Adrenal gland (tissue), 12 donors: ENCODE results near the gene LNPEP. TPM values are rescaled to one million over a fixed set of nuclear protein-coding genes. Genes with fewer than 3 reads are reported as not detected.

Experiments used
- DNase-seq, 7 donors: peaks; one replicate each; pipeline ENCODE4 v3.0.0-alpha.2; 2019 to 2020
- H3K27ac ChIP-seq, 5 donors: fragments of 200-600 bp; sonication (generic) in 4 of 5; 1 replicate in 3 of 5; 2 replicates in 2 of 5; pipeline versions ENCODE4 v1.5.1 to v1.8.0; 2016 to 2020; ENCODE audit warnings: mild to moderate bottlenecking in 1 of 5
- H3K27me3 ChIP-seq: fragments of 200-600 bp; 2 replicates; pipeline ENCODE4 v1.8.0; 2021
- H3K36me3 ChIP-seq, 2 donors: fragments of 200-600 bp; replicated peaks in 1 of 2; 1 replicate in 1 of 2; 2 replicates in 1 of 2; pipeline versions ENCODE4 v1.5.1 to v1.8.0; 2018 to 2022
- H3K4me1 ChIP-seq, 2 donors: fragments of 200-600 bp; replicated peaks in 1 of 2; 1 replicate in 1 of 2; 2 replicates in 1 of 2; pipeline versions ENCODE4 v1.5.1 to v1.8.0; 2018 to 2021
- H3K4me3 ChIP-seq, 4 donors: fragments of 200-600 bp; sonication (generic) in 3 of 4; one replicate each; pipeline ENCODE4 v1.5.1; 2016 to 2018
- H3K9me3 ChIP-seq, 3 donors: fragments of 200-600 bp; sonication (generic) in 1 of 3; replicated peaks in 1 of 3; 1 replicate in 2 of 3; 2 replicates in 1 of 3; pipeline versions ENCODE4 v1.5.1 to v1.8.0; 2016 to 2021
- CTCF ChIP-seq, 6 experiments: fragments of 450-650 bp in 4 of 6; fragments of 200-600 bp in 2 of 6; sonication (generic) in 1 of 6; IDR thresholded peaks; 1 replicate in 5 of 6; 2 replicates in 1 of 6; pipeline versions ENCODE4 v1.5.1 to v1.8.0; 2016 to 2021; ENCODE audit warnings: antibody characterized with exemption in 6 of 6, mild to moderate bottlenecking in 2 of 6, moderate library complexity in 1 of 6
- POLR2A ChIP-seq, 2 donors: fragments of 450-650 bp; IDR thresholded peaks; one replicate each; pipeline ENCODE4 v1.6.1; 2017; ENCODE audit warnings: antibody characterized with exemption in 2 of 2, mild to moderate bottlenecking in 2 of 2, moderate library complexity in 1 of 2
- WGBS, 4 donors: extraction: QIAGEN DNeasy Blood & Tissue Kit in 2 of 4; methylation state at CpG; one replicate each; pipeline versions ENCODE4 v1.1.5 to v1.1.7; 2013 to 2017; 5-methylcytosine and 5-hydroxymethylcytosine counted together
- intact Hi-C, 2 donors: fragments of 100-400 bp; cut with DNase I; formaldehyde crosslinking; loops; one replicate each; pipeline versions ENCODE4 v1.14.1 to v1.15.0; 2022 to 2023
- polyA plus RNA-seq, 3 donors: library from polyadenylated mRNA; stranded (reverse); fragments of 200-250 nt in 2 of 3; fragments of 350-450 nt in 1 of 3; fragmentation: Illumina TruSeq in 1 of 3; extraction: RNeasy Lipid Tissue Mini Kit (QIAGEN cat#74804) in 1 of 3; gene quantifications; one replicate each; pipeline ENCODE4 v1.2.3, GENCODE V29; 2013 to 2014
- total RNA-seq, 9 donors: library from RNA; depleted of rRNA in 4 of 9; stranded (reverse); fragments of >200 nt in 4 of 9; fragments of 120-200 nt in 1 of 9; fragmentation: NEBNext Ultra II Directional in 1 of 9; extraction: Animal tissue kit (Norgen Biotek cat#: 25700) in 1 of 9; gene quantifications; one replicate each; pipeline versions ENCODE4 v1.1.0 to v1.2.4, GENCODE V29; 2013 to 2023
- donor health status: healthy with polysubstance abuse.
- donor health status: Bipolar disorder and iron deficiency.
- donor health status: DM: yes; HTN: yes; CAD: no.
- donor health status: DM: no; HTN: no; CAD: no.
- donor health status: DM: no; HTN: no; CAD: no.
- donor health status: DM: yes; HTN: yes; CAD: no.

The LNPEP gene
- total and polyA plus RNA-seq, 12 donors, result 2.3 to 35.4 (median 20.8) TPM

- WGBS, 4 donors, result 96 to 98% (median 96%) methylated on average over 9 of the region's 9 CpGs
- intact Hi-C loops, result no loop called here
- peaks cover 12 to 35% of the 10 kb centered on the region in 2 donors for H3K4me1 ChIP-seq
- H3K27me3 ChIP-seq, result no peaks in the 10 kb centered on the region
- H3K4me3 ChIP-seq, result no peak overlapping the region
- no peaks in the 10 kb centered on the region for H3K9me3 ChIP-seq
- no peak for TF ChIP-seq POLR2A (IDR thresholded peaks at IDR 0.05)
- TF ChIP-seq CTCF (IDR thresholded peaks at IDR 0.05), result no peak
- H3K27ac ChIP-seq, result no peak overlapping the region
- H3K36me3 ChIP-seq, result no peaks in the 10 kb centered on the region
- no peak for DNase-seq
Observed at GRCh38 chr5:96942078-96942477, 6.2 kb downstream of the LNPEP start.

GRCh38 chr5:96942911-96943310, 7.0 kb downstream of the LNPEP start:
- Histone ChIP-seq H3K4me1 (peaks cover 8 to 30% of the 10 kb centered on the region in 2 donors), H3K9me3 (no peaks in the 10 kb centered on the region), H3K4me3 (no peak overlapping the region), H3K27me3 (no peaks in the 10 kb centered on the region), H3K27ac (no peak overlapping the region), H3K36me3 (no peaks in the 10 kb centered on the region)
- WGBS, 4 donors, result 89 to 100% (median 96%) methylated on average over 1 of the region's 1 CpG
- intact Hi-C loops, result no loop called here
- DNase-seq, result no peak
- TF ChIP-seq CTCF (IDR thresholded peaks at IDR 0.05), result no peak
- no peak for TF ChIP-seq POLR2A (IDR thresholded peaks at IDR 0.05)

- Histone ChIP-seq H3K4me3 (no peak overlapping the region), H3K4me1 (peaks cover 0 to 21% of the 10 kb centered on the region in 2 donors), H3K27ac (no peak overlapping the region), H3K9me3 (no peaks in the 10 kb centered on the region), H3K36me3 (no peaks in the 10 kb centered on the region), H3K27me3 (no peaks in the 10 kb centered on the region)
- no peak for DNase-seq
- intact Hi-C loops, result no loop called here
- TF ChIP-seq CTCF (IDR thresholded peaks at IDR 0.05) (no peak), POLR2A (IDR thresholded peaks at IDR 0.05) (no peak)
- 85 to 100% (median 94%) methylated on average over 1 of the region's 1 CpG for WGBS, 4 donors
Observed at GRCh38 chr5:96943799-96944198, 7.9 kb downstream of the LNPEP start.

- no peaks in the 10 kb centered on the region for H3K27me3 ChIP-seq
- DNase-seq, result no peak
- no peaks in the 10 kb centered on the region for H3K9me3 ChIP-seq
- intact Hi-C loops, result no loop called here
- no peak overlapping the region for H3K27ac ChIP-seq
- 66 to 92% (median 80%) methylated on average over 5 of the region's 5 CpGs for WGBS, 4 donors
- no peak for TF ChIP-seq CTCF (IDR thresholded peaks at IDR 0.05)
- no peak for TF ChIP-seq POLR2A (IDR thresholded peaks at IDR 0.05)
- H3K36me3 ChIP-seq, result no peaks in the 10 kb centered on the region
- no peak overlapping the region for H3K4me3 ChIP-seq
- H3K4me1 ChIP-seq, result peaks cover 0 to 15% of the 10 kb centered on the region in 2 donors
Observed at GRCh38 chr5:96945144-96945897, 9.4 kb downstream of the LNPEP start.
